Thoracic aorta (tissue), 2 donors: ENCODE measurements around the gene PECR. TPM values are rescaled to one million over a fixed set of nuclear protein-coding genes. Genes with fewer than 3 reads are reported as not detected.

Experiments used
- ATAC-seq: fragments of 150-250 bp; one replicate; pipeline ENCODE4 v1.8.0; 2017; ENCODE audit warnings: low read depth; ENCODE audit not compliant: insufficient number of reproducible peaks, low FRiP score
- DNase-seq: peaks from one replicate; pipeline ENCODE4 v3.0.0-alpha.2; 2020; ENCODE audit warnings: low spot score
- H3K27ac ChIP-seq, 2 donors: fragments of 200-600 bp; sonication (generic); 1 replicate in 1 of 2; 2 replicates in 1 of 2; pipeline ENCODE4 v1.5.1; 2016; ENCODE audit warnings: mild to moderate bottlenecking in 2 of 2, moderate library complexity in 2 of 2
- H3K27me3 ChIP-seq: fragments of 200-600 bp; sonication (generic); replicated peaks from 2 replicates; pipeline ENCODE4 v1.6.0; 2016; ENCODE audit warnings: mild to moderate bottlenecking; ENCODE audit not compliant: insufficient read depth
- H3K36me3 ChIP-seq: fragments of 200-600 bp; sonication (generic); one replicate; pipeline ENCODE4 v1.5.1; 2016
- H3K4me1 ChIP-seq, 2 donors: fragments of 200-600 bp; sonication (generic); 1 replicate in 1 of 2; 2 replicates in 1 of 2; pipeline versions ENCODE4 v1.5.1 to v1.6.0; 2016; ENCODE audit warnings: low read depth in 2 of 2, mild to moderate bottlenecking in 1 of 2; ENCODE audit not compliant: control insufficient read depth in 1 of 2
- H3K4me3 ChIP-seq: fragments of 200-600 bp; sonication (generic); 2 replicates; pipeline ENCODE4 v1.5.1; 2016; ENCODE audit warnings: mild to moderate bottlenecking
- H3K9me3 ChIP-seq: fragments of 200-600 bp; sonication (generic); 2 replicates; pipeline ENCODE4 v1.5.1; 2016
- total RNA-seq, 2 donors: library from RNA; depleted of rRNA; stranded (reverse); fragments of >200 nt; gene quantifications; one replicate each; pipeline versions ENCODE4 v1.1.0 to v1.2.3, GENCODE V29; 2016
- TF ChIP-seq, protein P1 (sequence below): fragments of 200-600 bp; sonication (generic); IDR thresholded peaks from one replicate; pipeline ENCODE4 v1.5.1; 2019; ENCODE audit warnings: antibody characterized with exemption

Gene PECR
- total RNA-seq, 2 donors from 2014 or later: 2.8 to 7.3 TPM

DNA sequence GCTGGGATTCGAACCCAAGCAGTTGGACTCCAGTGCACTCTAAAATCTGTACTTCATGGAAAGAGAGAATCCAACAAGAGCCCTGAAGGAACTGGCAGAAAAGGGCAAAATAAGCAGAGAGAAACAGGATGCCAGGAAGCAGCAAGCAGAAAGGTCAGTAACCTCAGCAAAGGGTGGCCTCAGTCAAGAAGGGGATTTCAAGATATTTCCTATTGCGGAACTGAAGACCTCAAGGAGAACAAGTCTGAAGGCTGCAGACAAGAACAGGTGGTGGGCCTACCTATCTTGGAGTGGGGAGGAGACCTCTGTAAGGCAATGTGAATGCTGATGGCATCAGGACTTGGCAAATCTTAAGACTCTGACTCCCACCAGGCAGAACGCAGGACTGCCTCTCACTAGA, 48.2 kb downstream of the PECR start:
- Histone ChIP-seq H3K27ac (no peak overlapping the region), H3K4me3 (no peak overlapping the region), H3K4me1 (peaks cover 0 to 17% of the 10 kb centered on the region in 2 donors), H3K27me3 (no peaks in the 10 kb centered on the region), H3K9me3 (no peaks in the 10 kb centered on the region), H3K36me3 (no peaks in the 10 kb centered on the region)
- ATAC-seq: no peak
- DNase-seq: no peak
- TF ChIP-seq, protein P1, sequence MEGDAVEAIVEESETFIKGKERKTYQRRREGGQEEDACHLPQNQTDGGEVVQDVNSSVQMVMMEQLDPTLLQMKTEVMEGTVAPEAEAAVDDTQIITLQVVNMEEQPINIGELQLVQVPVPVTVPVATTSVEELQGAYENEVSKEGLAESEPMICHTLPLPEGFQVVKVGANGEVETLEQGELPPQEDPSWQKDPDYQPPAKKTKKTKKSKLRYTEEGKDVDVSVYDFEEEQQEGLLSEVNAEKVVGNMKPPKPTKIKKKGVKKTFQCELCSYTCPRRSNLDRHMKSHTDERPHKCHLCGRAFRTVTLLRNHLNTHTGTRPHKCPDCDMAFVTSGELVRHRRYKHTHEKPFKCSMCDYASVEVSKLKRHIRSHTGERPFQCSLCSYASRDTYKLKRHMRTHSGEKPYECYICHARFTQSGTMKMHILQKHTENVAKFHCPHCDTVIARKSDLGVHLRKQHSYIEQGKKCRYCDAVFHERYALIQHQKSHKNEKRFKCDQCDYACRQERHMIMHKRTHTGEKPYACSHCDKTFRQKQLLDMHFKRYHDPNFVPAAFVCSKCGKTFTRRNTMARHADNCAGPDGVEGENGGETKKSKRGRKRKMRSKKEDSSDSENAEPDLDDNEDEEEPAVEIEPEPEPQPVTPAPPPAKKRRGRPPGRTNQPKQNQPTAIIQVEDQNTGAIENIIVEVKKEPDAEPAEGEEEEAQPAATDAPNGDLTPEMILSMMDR: no peak

DNA sequence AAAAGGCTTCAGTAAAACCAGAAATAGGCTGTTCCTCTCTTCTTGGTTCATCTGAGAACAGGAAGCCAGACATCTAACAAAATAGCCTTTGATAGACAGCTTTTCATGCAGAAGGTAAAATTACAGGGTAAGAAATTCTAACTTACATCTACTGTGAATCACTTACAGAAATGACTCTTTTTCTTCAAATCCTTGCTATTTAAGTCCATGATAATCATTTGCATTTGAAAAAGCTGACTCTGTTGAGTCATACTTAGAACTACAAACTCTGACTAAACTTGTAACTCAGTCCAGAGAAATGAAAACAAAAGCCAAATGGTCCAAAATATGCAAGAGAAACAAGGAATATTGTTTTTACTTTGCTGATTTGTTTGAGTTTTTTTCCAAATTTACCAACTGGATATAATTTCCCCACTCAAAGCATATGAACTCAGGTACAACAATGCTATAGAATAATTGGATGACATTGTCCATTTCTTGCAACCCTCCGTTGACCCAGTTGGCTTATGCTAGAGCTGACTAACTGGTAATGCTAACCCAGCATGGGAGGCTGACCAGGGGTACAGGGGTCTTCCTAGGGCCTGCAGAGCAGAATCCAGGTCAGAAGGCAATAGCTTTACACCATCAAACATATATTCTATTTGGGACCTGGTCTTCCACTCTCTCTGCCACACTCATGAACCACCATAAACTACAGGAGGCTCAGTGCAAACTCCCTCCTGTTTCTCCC, 49.5 kb downstream of the PECR start:
- ATAC-seq: no peak
- Histone ChIP-seq H3K27me3 (no peaks in the 10 kb centered on the region), H3K36me3 (no peaks in the 10 kb centered on the region), H3K4me1 (peaks cover 0 to 17% of the 10 kb centered on the region in 2 donors), H3K27ac (no peak overlapping the region), H3K4me3 (no peak overlapping the region), H3K9me3 (no peaks in the 10 kb centered on the region)
- no peak for DNase-seq
- TF ChIP-seq, protein P1: no peak

DNA sequence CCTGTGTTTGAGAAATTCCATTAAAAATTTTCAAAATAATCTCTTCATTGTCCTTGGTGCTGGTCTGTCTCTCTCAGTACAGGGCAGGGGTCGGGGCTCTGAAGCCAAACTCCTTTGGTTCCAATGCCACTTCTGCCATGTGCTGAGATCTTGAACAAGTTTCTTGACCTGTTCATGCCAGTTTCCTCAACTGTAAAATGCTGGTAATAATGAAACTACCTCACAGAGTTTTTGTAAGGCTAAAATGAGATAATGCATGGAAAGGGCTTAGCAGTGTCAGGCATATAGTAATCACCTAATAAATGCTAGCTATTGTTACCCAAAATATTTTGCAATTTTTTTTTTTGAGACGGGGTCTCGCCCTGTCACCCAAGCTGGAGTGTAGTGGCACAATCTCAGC, 51.4 kb downstream of the PECR start:
- H3K27me3 ChIP-seq: no peaks in the 10 kb centered on the region

DNA sequence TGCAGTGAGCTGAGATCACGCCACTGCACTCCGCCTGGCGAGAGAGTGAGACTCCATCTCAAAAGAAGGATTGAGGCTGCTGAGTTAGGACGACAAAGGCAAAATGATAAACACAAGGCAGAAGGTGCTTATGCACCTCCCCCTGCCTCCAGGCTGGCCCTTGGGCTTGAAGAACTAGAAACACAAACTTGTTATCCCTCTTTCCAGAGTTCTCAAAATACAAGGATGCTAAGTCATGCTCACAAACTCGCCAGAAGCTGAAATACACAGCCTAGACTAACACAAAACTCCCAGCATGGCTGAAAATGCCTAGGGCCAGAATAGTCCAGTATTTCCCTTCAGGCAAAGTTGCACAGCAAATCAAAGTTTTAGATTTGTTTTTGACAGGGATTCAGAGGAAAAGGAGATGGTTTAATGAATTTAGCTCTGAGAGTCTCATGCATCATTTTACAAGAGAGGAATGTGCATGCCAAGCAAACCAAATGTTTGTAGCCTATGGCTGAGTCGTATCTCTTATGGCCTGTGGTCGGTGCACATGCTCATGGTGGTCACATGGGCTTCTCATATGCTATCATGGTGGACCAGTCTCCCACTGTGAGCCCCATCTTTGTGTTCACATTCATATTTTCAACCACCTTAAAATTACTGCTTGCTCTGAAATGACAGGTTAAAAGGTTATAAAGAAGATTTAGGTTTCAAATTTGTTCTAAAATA, 52.0 kb downstream of the PECR start:
- peaks cover 0 to 17% of the 10 kb centered on the region in 2 donors for H3K4me1 ChIP-seq
- TF ChIP-seq, protein P1: no peak
- ATAC-seq (no peak), DNase-seq (no peak)
- H3K36me3 ChIP-seq: no peaks in the 10 kb centered on the region
- no peak overlapping the region for H3K27ac ChIP-seq
- no peaks in the 10 kb centered on the region for H3K27me3 ChIP-seq
- no peak overlapping the region for H3K4me3 ChIP-seq
- no peaks in the 10 kb centered on the region for H3K9me3 ChIP-seq

More for the DNA sequence above, 51.4 kb downstream of the PECR start:
- Histone ChIP-seq H3K9me3 (no peaks in the 10 kb centered on the region), H3K4me1 (peaks cover 0 to 17% of the 10 kb centered on the region in 2 donors), H3K27ac (no peak overlapping the region), H3K4me3 (no peak overlapping the region), H3K36me3 (no peaks in the 10 kb centered on the region)
- TF ChIP-seq, protein P1: no peak
- DNase-seq (no peak), ATAC-seq (no peak)

DNA sequence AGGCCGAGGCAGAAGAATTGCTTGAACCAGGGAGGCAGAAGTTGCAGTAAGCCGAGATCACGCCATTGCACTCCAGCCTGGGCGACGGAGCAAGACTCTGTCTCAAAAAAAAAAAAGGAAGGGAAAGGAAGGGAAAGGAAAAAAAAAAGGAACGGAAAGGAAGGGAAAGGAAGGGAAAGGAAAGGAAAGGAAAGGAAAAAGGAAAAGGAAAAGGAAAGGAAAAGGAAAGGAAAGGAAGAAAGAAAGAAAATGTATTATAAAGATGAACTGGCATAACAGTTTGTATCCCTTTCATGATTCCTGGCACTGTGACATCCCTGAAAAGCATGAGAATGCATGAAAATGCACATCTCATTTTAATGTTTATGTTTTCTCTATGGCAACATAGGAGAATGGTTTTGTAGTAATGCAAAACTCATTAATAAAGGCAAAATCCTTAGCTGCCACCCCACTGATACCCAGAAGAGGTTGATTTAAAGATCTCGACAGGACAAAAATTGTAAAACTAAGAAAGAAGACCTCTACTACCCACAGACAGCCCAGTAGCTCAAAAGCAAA, 56.8 kb downstream of the PECR start:
- no peaks in the 10 kb centered on the region for H3K36me3 ChIP-seq
- TF ChIP-seq, protein P1: no peak
- H3K4me3 ChIP-seq: no peak overlapping the region
- ATAC-seq (no peak), DNase-seq (no peak)
- H3K27me3 ChIP-seq: no peaks in the 10 kb centered on the region
- no peaks in the 10 kb centered on the region for H3K4me1 ChIP-seq
- H3K9me3 ChIP-seq: no peaks in the 10 kb centered on the region
- H3K27ac ChIP-seq: no peak overlapping the region
